H1 (cell line): ENCODE measurements around the gene SMAD7. TPM values are rescaled to one million over a fixed set of nuclear protein-coding genes. Genes with fewer than 3 reads are reported as not detected.

Experiments
- ATF2 ChIP-seq: IDR thresholded peaks from 2 replicates; pipeline ENCODE4 v1.6.1; 2012; ENCODE audit warnings: low read length, inconsistent platforms
- CHD2 ChIP-seq: IDR thresholded peaks from 2 replicates; pipeline ENCODE4 v1.6.1; 2012; ENCODE audit warnings: low read length, improper control_type of control experiment
- KDM4A ChIP-seq: IDR thresholded peaks from one replicate; pipeline ENCODE4 v1.7.1; 2012; ENCODE audit warnings: low read depth, mild to moderate bottlenecking, moderate library complexity, low read length, inconsistent platforms; ENCODE audit not compliant: severe bottlenecking
- polyA plus RNA-seq, 7 experiments: library from polyadenylated mRNA; depleted of rRNA in 3 of 7; stranded (reverse) in 5 of 7; unstranded in 2 of 7; fragments of >200 nt in 5 of 7; fragments of 200-250 nt in 2 of 7; gene quantifications; 1 replicate in 5 of 7; 2 replicates in 1 of 7; 4 replicates in 1 of 7; pipeline versions ENCODE4 v1.2.1 to v1.2.3, GENCODE V29; 2011 to 2013; ENCODE audit warnings: missing spikeins in 2 of 7, mixed read lengths in 2 of 7
- total RNA-seq: library from RNA; stranded (reverse); fragmentation: NEBNext Ultra II Directional; extraction: Animal tissue kit (Norgen Biotek cat#: 25700); gene quantifications from 2 replicates; pipeline ENCODE4 v1.2.1, GENCODE V29; 2021

SMAD7 gene
- total and polyA plus RNA-seq, 2 of the 8 experiments (the other 6 are each of a cell fraction or from before 2014, with no cell fraction given) = 6.5 to 15.5 TPM

- TF ChIP-seq KDM4A = no peak
- TF ChIP-seq CHD2 = no peak
- no peak for TF ChIP-seq ATF2
- TF ChIP-seq, all 59 proteins: peak for 0
Measured at GRCh38 chr18:48898521-48898920, 52.2 kb downstream of the SMAD7 start (continued).
